BLaER1 treated with 17β-estradiol and CSF1 and Interleukin-3, amounts not matched to agents 10 nM and 100 nM (cell line): ENCODE results near the gene GCSAM.

Experiments used
- H3K27ac ChIP-seq, 11 experiments: shearing (Covaris generic); formaldehyde crosslinking; 2 replicates each; pipeline ENCODE4 v1.8.1; 2022
- H3K27me3 ChIP-seq, 11 experiments: shearing (Covaris generic); formaldehyde crosslinking; 2 replicates each; pipeline ENCODE4 v1.8.1; 2022
- H3K36me3 ChIP-seq, 11 experiments: shearing (Covaris generic); formaldehyde crosslinking; 2 replicates each; pipeline ENCODE4 v1.8.1; 2022
- H3K4me1 ChIP-seq, 10 experiments: shearing (Covaris generic); formaldehyde crosslinking; 2 replicates each; pipeline ENCODE4 v1.8.1; 2022
- H3K4me2 ChIP-seq, 11 experiments: shearing (Covaris generic); formaldehyde crosslinking; 2 replicates each; pipeline ENCODE4 v1.8.1; 2022
- H3K4me3 ChIP-seq, 10 experiments: shearing (Covaris generic); formaldehyde crosslinking; 2 replicates each; pipeline ENCODE4 v1.8.1; 2022
- H3K9ac ChIP-seq, 11 experiments: shearing (Covaris generic); formaldehyde crosslinking; 2 replicates each; pipeline ENCODE4 v1.8.1; 2022
- H3K9me3 ChIP-seq, 11 experiments: shearing (Covaris generic); formaldehyde crosslinking; replicated peaks in 1 of 11; 2 replicates each; pipeline ENCODE4 v1.8.1; 2022
- H4K20me1 ChIP-seq, 11 experiments: shearing (Covaris generic); formaldehyde crosslinking; 2 replicates each; pipeline ENCODE4 v1.8.1; 2022
- Cebpa-rat ChIP-seq, 11 experiments: shearing (Covaris generic); IDR thresholded peaks; 2 replicates each; pipeline ENCODE4 v1.8.1; 2022

The GCSAM gene

DNA sequence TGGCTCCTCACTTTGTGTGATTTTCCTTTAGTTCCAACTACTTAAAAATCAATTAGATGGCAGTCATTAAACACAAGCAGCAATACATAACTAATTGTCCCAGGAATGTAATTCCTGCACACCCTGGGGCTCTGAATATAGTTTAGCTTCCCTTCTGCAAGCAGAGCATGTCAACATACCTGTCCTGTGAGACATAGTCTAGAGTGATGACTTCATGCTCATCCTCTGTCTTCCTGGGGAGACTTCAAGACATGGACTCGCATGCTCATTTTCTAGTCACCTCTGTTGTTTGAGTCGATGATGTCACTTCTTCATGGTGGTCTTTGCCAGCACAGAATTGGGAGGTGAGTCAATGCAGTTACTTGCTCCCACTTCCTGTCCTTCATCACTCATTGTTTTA lies 31.1 kb downstream of the GCSAM start:
- Histone ChIP-seq H3K4me2 (no peak overlapping the region), H3K9me3 (peaks cover 0 to 40% (median 26%) of the 10 kb centered on the region in 11 experiments; a peak in 18 of 22 replicates), H3K36me3 (no peaks in the 10 kb centered on the region), H3K27ac (no peak overlapping the region), H3K4me1 (peaks cover 0 to 16% (median 0%) of the 10 kb centered on the region in 10 experiments; a peak in 9 of 20 replicates), H3K4me3 (no peak overlapping the region), H3K9ac (no peak overlapping the region), H3K27me3 (no peaks in the 10 kb centered on the region), H4K20me1 (no peaks in the 10 kb centered on the region)
- no peak for TF ChIP-seq Cebpa-rat (IDR thresholded peaks at IDR 0.05)

DNA sequence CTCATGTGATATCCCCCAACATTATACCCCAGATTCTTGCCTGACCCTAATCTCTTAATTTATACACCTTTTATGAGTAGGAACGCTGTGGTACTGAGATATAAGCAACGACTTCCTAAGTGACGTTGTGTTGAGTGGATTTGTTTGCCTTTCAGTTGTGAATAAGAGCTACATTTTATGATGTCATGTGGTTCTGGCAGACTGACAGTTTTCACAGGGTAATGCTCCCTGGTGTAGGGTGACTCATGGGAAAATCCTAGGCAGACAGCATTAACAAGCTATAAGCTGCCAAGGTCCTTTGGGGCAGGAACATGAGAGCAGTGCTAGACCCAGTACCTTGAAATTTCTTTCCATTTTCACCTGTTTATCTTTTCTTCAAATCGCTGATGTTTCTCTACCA lies 35.7 kb downstream of the GCSAM start:
- no peaks in the 10 kb centered on the region for H4K20me1 ChIP-seq
- H3K4me3 ChIP-seq, result no peak overlapping the region
- H3K27me3 ChIP-seq, result peaks cover 0 to 9% (median 0%) of the 10 kb centered on the region in 11 experiments; a peak in 1 of 22 replicates
- H3K36me3 ChIP-seq, result no peaks in the 10 kb centered on the region
- no peak overlapping the region for H3K4me2 ChIP-seq
- peaks cover 10 to 19% (median 11%) of the 10 kb centered on the region in 10 experiments for H3K4me1 ChIP-seq
- no peak overlapping the region for H3K27ac ChIP-seq
- TF ChIP-seq Cebpa-rat (IDR thresholded peaks at IDR 0.05), result no peak
- H3K9ac ChIP-seq, result no peak overlapping the region
- peaks cover 6 to 54% (median 44%) of the 10 kb centered on the region in 11 experiments; a peak in 19 of 22 replicates for H3K9me3 ChIP-seq

DNA sequence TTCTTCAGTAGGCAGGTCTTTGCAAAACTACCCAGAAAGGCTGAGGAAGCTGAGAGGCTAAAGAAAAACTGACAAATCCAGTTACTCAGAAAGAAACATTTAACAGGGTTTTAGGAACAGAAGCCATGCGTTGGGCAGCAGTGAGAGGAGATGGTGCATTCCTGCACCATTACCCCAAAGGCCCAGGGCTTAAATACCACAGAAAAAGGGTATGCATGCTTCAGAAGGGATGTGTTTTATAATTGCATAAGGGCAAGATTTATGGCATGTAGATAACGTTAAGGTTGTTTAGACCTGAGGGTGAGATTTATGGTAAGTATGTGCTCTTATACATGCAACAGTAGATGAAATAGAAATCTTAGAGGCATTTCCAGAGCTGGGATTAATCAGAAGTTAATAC lies 36.9 kb downstream of the GCSAM start:
- Histone ChIP-seq H3K36me3 (no peaks in the 10 kb centered on the region), H3K27ac (no peak overlapping the region), H3K4me1 (peaks cover 19 to 31% (median 23%) of the 10 kb centered on the region in 10 experiments), H4K20me1 (no peaks in the 10 kb centered on the region), H3K9me3 (peaks cover 6 to 54% (median 44%) of the 10 kb centered on the region in 11 experiments; a peak in 19 of 22 replicates), H3K4me2 (no peak overlapping the region), H3K9ac (no peak overlapping the region), H3K27me3 (peaks cover 0 to 9% (median 0%) of the 10 kb centered on the region in 11 experiments; a peak in 1 of 22 replicates), H3K4me3 (no peak overlapping the region)
- TF ChIP-seq Cebpa-rat (IDR thresholded peaks at IDR 0.05), result no peak

- Histone ChIP-seq H3K36me3 (no peaks in the 10 kb centered on the region), H3K27ac (no peak overlapping the region), H3K9ac (no peak overlapping the region), H3K4me1 (peaks cover 23 to 35% (median 27%) of the 10 kb centered on the region in 10 experiments), H3K9me3 (peaks cover 6 to 54% (median 44%) of the 10 kb centered on the region in 11 experiments; a peak in 19 of 22 replicates), H3K4me3 (no peak overlapping the region), H4K20me1 (0 out of 22 replicates have a peak, but pooled peaks cover 0 to under 1% (median 0%) of the 10 kb centered on the region in 11 experiments), H3K4me2 (no peak overlapping the region), H3K27me3 (peaks cover 0 to 9% (median 0%) of the 10 kb centered on the region in 11 experiments; a peak in 1 of 22 replicates)
- no peak for TF ChIP-seq Cebpa-rat (IDR thresholded peaks at IDR 0.05)
Measured at GRCh38 chr3:112095731-112096130, 37.3 kb downstream of the GCSAM start.

DNA sequence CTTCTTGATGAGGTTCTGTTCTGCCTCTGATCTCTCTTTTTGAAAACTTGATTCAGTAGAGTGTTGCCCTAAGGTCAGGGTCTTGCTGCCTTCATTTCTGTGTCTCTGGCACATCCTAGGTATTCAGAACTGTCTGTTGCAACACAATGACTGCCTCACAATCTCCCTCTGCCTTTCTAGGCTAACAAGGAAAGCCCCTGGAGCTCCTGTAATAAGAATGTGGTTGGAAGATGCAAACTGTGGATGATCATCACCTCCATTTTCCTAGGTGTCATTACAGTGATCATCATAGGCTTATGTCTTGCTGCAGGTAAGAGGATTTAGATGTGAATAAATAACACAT lies 39.9 kb downstream of the GCSAM start:
- peaks cover 6 to 34% (median 18%) of the 10 kb centered on the region in 11 experiments; a peak in 19 of 22 replicates for H3K9me3 ChIP-seq
- no peak overlapping the region for H3K4me3 ChIP-seq
- peaks cover 3 to 30% (median 13%) of the 10 kb centered on the region in 11 experiments; a peak in 20 of 22 replicates for H3K27me3 ChIP-seq
- H3K4me1 ChIP-seq, result peaks cover 31 to 38% (median 35%) of the 10 kb centered on the region in 10 experiments
- peak overlapping the region; percentile 56 to 82 (median 73) for H3K4me2 ChIP-seq
- 0 out of 22 replicates have a peak, but pooled peaks cover 0 to 10% (median 0%) of the 10 kb centered on the region in 11 experiments for H4K20me1 ChIP-seq
- H3K9ac ChIP-seq, result 0 out of 22 replicates have a peak overlapping the region, but pooled peaks of 1 of the 11 experiments have one; percentile 11
- H3K27ac ChIP-seq, result peak overlapping the region in 6 of 11 experiments; percentile 21 to 49 (median 38); a peak in 9 of 22 replicates
- TF ChIP-seq Cebpa-rat (IDR thresholded peaks at IDR 0.05), result no peak
- H3K36me3 ChIP-seq, result no peaks in the 10 kb centered on the region

- H3K4me2 ChIP-seq, result peak overlapping the region; percentile 56 to 82 (median 73)
- peaks cover 31 to 38% (median 35%) of the 10 kb centered on the region in 10 experiments for H3K4me1 ChIP-seq
- no peak overlapping the region for H3K4me3 ChIP-seq
- H3K27ac ChIP-seq, result peak overlapping the region in 7 of 11 experiments; percentile 21 to 49 (median 33); a peak in 11 of 22 replicates
- H3K9me3 ChIP-seq, result peaks cover 6 to 29% (median 13%) of the 10 kb centered on the region in 11 experiments; a peak in 18 of 22 replicates
- H4K20me1 ChIP-seq, result 0 out of 22 replicates have a peak, but pooled peaks cover 0 to 10% (median 0%) of the 10 kb centered on the region in 11 experiments
- H3K36me3 ChIP-seq, result no peaks in the 10 kb centered on the region
- no peak for TF ChIP-seq Cebpa-rat (IDR thresholded peaks at IDR 0.05)
- H3K27me3 ChIP-seq, result peaks cover 8 to 35% (median 18%) of the 10 kb centered on the region in 11 experiments
- H3K9ac ChIP-seq, result peak overlapping the region in 3 of 11 experiments; percentile 11 to 16 (median 13); a peak in 1 of 22 replicates
Measured at GRCh38 chr3:112092496-112093179, 40.4 kb downstream of the GCSAM start.

- peaks cover 31 to 43% (median 36%) of the 10 kb centered on the region in 10 experiments for H3K4me1 ChIP-seq
- no peak overlapping the region for H3K4me3 ChIP-seq
- H3K36me3 ChIP-seq, result no peaks in the 10 kb centered on the region
- H3K9me3 ChIP-seq, result peaks cover 6 to 22% (median 15%) of the 10 kb centered on the region in 11 experiments; a peak in 16 of 22 replicates
- 0 out of 22 replicates have a peak, but pooled peaks cover 0 to 10% (median 0%) of the 10 kb centered on the region in 11 experiments for H4K20me1 ChIP-seq
- no peak for TF ChIP-seq Cebpa-rat (IDR thresholded peaks at IDR 0.05)
- no peak overlapping the region for H3K9ac ChIP-seq
- H3K27ac ChIP-seq, result no peak overlapping the region
- peaks cover 24 to 49% (median 34%) of the 10 kb centered on the region in 11 experiments for H3K27me3 ChIP-seq
- peak overlapping the region; percentile 43 to 77 (median 72) for H3K4me2 ChIP-seq
Measured at GRCh38 chr3:112090887-112091586, 42.0 kb downstream of the GCSAM start.

DNA sequence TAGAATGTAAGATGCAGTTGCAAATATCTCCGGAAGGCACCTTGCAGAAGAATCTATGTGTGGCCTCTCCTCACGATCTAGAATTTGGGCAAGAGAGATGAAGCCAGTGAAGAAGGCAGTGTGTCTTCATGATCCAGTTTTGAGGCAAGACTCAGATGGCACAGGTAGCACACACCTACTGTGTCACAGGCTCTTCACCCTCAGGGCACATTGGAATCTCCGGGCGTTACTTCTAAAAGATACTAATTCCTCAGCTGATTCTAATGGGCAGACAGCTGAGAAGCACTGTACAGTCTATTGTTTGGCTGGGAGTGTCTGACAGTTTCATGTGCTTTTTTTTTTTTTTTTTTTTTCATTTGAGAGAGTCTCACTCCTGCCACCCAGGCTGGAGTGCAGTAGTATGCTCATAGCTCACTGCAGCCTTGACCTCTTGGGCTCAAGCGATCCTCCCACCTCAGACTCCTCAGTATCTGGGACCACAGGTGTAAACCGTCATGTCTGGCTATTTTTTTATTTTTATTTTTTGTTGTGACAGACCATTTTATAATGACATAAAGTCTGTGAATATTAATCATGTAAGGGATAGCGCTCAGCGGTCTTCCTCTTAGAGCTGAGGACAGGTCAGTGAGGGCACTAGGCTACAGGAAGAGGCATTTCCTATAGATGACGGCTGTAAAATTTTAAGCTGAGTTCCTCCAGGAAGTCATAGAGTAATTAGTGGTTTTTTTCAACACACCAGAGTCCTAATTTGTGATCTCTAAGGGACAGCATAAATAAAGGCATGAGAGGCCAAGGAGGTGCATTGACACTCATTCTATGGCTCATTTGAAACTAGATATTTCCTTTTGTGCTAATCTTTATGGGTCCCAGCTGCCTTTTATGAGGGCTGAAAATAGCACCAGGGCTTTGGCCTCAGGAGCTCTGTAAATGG lies 42.8 kb downstream of the GCSAM start:
- no peak for TF ChIP-seq Cebpa-rat (IDR thresholded peaks at IDR 0.05)
- peaks cover 33 to 54% (median 42%) of the 10 kb centered on the region in 11 experiments for H3K27me3 ChIP-seq
- H4K20me1 ChIP-seq, result 0 out of 22 replicates have a peak, but pooled peaks cover 0 to 10% (median 0%) of the 10 kb centered on the region in 11 experiments
- no peak overlapping the region for H3K4me3 ChIP-seq
- H3K9me3 ChIP-seq, result peaks cover 6 to 26% (median 17%) of the 10 kb centered on the region in 11 experiments; a peak in 16 of 22 replicates
- H3K36me3 ChIP-seq, result no peaks in the 10 kb centered on the region
- H3K4me1 ChIP-seq, result peaks cover 31 to 44% (median 36%) of the 10 kb centered on the region in 10 experiments
- H3K27ac ChIP-seq, result no peak overlapping the region
- peak overlapping the region; percentile 43 to 77 (median 72) for H3K4me2 ChIP-seq
- H3K9ac ChIP-seq, result no peak overlapping the region
